Measurements from ENCODE around the gene PGRMC2. TPM values are rescaled to one million over a fixed set of nuclear protein-coding genes. Genes with fewer than 3 reads are reported as not detected.

Gene PGRMC2
- total RNA-seq = 60.9 TPM

DNA sequence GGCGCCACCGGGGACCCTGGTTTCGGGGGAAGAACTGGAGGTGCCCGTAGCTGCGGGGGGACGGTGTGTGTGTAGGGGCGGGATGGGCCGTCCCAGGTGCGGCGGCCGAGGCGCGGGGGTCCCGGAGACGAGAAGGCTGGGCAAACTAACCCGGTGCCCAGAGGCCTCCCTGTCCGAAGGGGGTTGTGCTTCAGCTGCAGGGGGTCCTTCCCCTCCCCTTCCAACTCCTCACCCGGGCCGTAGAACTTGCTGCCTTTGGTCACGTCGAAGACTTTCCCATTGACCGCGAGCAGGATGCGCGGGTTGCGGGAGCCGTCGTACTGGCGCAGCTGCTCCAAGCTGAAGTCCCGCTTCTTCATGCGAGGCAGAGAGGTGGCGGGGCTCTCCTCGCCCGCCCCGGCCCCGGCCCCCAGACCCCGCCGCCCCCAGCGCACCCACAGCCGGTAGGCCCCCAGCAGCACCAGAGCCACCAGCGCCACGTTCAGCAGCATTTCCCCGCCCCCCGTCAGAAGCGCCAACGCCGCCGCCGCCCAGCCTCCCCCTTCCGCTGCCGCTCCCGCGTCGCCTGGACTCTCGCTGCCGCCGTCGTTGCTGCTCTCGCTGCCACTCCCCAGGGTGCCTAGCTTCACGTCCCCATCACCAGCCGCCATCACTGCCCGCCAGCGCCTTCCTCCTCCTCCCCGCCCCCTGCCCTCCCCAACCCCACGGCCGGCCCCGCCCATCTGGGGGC lies at the start of gene PGRMC2:
Gene PGRMC2 (minus strand): TSS at position 673 of the 730 bp plus-strand sequence. CDS start 23 bp downstream, at position 650.
- ATAC-seq (peak; percentile 12), DNase-seq (ENCODE audit: low spot score) (no peak)

GRCh38 chr4:128335541-128335940 lies 47.9 kb upstream of the PGRMC2 start:
- no peak for DNase-seq (ENCODE audit: low spot score)
- ATAC-seq = no peak

DNA sequence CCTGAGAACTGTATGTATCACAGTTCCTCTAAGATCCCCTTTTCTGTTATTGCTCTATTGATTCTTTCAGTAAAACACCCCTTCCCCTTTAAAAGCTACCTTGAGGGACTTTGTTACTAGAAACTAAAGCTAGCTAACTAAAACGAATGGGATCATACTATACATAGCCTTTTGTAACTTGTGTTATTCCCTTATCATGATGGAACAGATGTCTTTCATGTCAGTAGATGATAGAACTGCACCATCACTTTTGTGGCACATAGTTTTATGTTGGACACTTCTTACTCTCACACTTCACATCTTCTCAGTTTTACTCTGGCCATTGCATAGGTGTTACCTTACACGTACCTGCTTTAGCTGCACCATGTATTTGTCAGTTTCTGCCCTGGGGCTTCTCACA lies 46.6 kb upstream of the PGRMC2 start:
- ATAC-seq (no peak), DNase-seq (ENCODE audit: low spot score) (no peak)

- DNase-seq (ENCODE audit: low spot score) = no peak
- ATAC-seq = no peak
Measured at GRCh38 chr4:128333309-128334018, 45.9 kb upstream of the PGRMC2 start.

- ATAC-seq (no peak), DNase-seq (ENCODE audit: low spot score) (no peak)
Measured at GRCh38 chr4:128332081-128332480, 44.5 kb upstream of the PGRMC2 start.

DNA sequence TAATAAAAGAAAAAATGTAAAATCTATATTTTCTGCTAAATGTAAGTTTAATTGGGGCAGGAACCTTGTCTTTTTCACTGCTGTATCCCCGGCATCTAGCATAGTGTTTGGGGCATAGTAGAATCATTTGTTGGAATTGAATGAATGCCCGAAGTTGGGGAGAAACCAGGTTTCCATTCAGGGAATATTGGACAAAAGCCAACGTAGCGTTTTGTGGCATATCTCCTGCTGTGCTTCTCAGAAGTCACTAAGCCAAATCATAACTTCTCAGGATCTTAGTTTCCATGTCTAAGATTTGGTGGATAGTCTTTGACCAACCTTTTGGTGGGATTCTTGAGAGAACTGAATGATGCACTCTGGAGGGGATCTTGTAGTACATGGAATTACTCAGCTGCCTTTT lies 42.0 kb upstream of the PGRMC2 start:
- no peak for ATAC-seq
- no peak for DNase-seq (ENCODE audit: low spot score)

- ATAC-seq (no peak), DNase-seq (ENCODE audit: low spot score) (no peak)
Measured at GRCh38 chr4:128328106-128328505, 40.5 kb upstream of the PGRMC2 start.

GRCh38 chr4:128323401-128323800 lies 35.8 kb upstream of the PGRMC2 start:
- ATAC-seq (no peak), DNase-seq (ENCODE audit: low spot score) (no peak)

DNA sequence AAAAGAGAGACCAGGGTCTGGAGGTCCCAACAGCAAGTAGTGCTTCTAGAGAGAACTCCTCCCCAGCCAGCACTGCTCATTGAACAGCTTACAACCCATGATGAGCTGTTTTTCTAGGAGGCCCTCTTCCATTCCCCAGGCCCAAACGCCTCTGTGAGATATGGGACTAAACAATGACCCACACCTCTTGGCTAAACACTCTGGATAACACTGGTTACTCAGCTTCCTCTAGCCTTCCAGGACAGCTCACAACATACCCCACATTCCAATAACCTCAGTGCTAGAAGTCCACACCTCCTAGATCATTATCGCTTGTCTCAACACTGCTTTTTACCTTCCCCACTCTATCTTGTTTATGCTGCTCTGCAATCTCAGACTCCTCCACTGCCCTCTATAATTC lies 35.4 kb upstream of the PGRMC2 start:
- DNase-seq (ENCODE audit: low spot score) (no peak), ATAC-seq (no peak)

DNA sequence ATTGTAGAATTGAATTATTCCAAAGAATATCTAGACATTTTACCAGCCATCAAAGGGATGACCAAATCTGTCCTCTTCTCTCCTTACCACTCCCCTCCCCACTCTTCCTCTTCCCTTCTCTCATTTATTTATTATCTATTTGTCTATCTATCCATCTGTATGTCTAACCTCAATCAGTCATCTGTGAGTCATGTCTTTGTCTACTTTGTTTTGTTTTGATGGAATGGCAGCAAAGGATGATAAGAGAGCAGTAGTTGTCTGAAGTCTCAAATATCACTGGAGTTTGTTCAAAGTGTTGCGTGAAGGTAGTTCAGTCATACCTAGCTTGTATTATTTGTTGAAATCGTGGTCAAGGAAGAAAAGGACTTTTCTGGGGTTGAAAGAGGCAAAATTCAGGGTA lies 34.7 kb upstream of the PGRMC2 start:
- ATAC-seq (no peak), DNase-seq (ENCODE audit: low spot score) (no peak)

DNA sequence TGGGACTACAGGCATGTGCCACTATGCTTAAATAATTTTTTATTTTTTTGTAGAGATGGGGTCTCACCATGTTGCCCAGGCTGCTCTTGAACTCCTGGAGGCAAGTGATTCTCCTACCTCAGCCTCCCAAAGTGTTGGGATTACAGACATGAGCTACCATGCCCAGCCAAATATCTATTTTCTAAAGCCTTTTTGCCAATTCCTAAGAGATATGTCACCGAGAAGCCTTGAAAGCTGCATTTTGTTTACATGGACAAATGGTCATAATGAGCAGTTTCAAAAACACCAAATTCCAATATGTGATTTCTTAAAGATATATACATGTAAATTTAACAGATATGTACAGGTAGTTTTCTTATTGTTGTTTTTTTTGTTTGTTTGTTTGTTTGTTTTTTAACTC lies 33.0 kb upstream of the PGRMC2 start:
- DNase-seq (ENCODE audit: low spot score) (no peak), ATAC-seq (no peak)

- ATAC-seq (no peak), DNase-seq (ENCODE audit: low spot score) (no peak)
Measured at GRCh38 chr4:128315756-128316520, 28.3 kb upstream of the PGRMC2 start.

- DNase-seq (ENCODE audit: low spot score) (no peak), ATAC-seq (no peak)
Measured at GRCh38 chr4:128311659-128312403, 24.2 kb upstream of the PGRMC2 start.

GRCh38 chr4:128310266-128310697 lies 22.7 kb upstream of the PGRMC2 start:
- peak; percentile 86 for DNase-seq (ENCODE audit: low spot score)
- peak; percentile 91 for ATAC-seq

- ATAC-seq = no peak
- DNase-seq (ENCODE audit: low spot score) = no peak
Measured at GRCh38 chr4:128309585-128309984, 22.0 kb upstream of the PGRMC2 start.

- no peak for ATAC-seq
Measured at GRCh38 chr4:128308986-128309385, 21.4 kb upstream of the PGRMC2 start.

DNA sequence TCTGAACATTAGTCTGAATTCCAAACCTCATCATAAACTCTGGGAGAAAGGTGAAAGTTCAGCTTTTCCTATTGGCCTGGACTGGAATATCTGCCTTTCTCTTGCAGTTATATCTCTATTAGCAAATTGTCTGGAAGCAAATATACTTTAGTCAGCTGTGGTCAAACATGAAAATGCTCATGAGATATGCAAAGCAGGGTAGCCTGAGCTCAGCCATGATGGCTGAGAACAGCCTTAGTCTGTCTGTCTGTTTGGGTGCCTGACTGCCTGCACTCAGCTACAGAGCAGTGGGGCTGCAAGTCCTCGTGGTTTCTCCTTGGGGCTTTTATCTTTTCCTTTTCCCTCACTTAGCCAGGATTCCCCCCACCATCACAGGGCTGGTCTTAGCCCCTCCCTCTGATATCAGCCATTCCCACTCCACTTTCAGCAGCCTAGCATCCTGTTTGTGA lies 19.5 kb upstream of the PGRMC2 start:
- DNase-seq (ENCODE audit: low spot score) (no peak), ATAC-seq (peak; percentile 9)

More at GRCh38 chr4:128308986-128309385, 21.4 kb upstream of the PGRMC2 start:
- no peak for DNase-seq (ENCODE audit: low spot score)

DNA sequence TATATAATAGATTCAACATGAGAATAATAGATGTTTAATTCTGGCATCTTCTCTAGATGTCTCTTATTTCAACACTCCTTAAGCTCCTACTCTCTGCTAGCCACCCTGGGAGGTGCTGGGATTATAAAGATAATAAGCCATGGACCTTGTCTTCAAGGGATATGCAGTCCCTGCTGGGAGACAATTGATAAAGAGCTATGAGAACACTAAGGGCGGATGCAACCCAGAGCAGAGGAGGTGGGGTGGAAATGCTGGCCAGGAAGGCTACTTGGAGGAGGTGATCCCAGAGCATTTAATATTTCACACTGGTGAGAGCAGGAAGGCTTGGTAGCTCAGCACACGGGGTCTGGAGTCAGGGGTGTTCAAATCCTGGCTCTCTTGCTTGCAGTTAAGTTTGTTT lies 18.3 kb upstream of the PGRMC2 start:
- DNase-seq (ENCODE audit: low spot score) (no peak), ATAC-seq (no peak)

GRCh38 chr4:128303986-128304385 lies 16.4 kb upstream of the PGRMC2 start:
- no peak for ATAC-seq
- no peak for DNase-seq (ENCODE audit: low spot score)

- DNase-seq (ENCODE audit: low spot score) = no peak
- no peak for ATAC-seq
Measured at GRCh38 chr4:128303405-128303785, 15.8 kb upstream of the PGRMC2 start.

- DNase-seq (ENCODE audit: low spot score) = no peak
- ATAC-seq = no peak
Measured at GRCh38 chr4:128301979-128302378, 14.4 kb upstream of the PGRMC2 start.
